EL (cell line): Measurements from ENCODE around the gene CTNNBL1.
A peak's percentile ranks its signal among the peaks of the same experiment; 100 is the strongest.
"Not testable (repeated sequence)": the region's sequence is repeated elsewhere in the genome, so short reads cannot be mapped to it uniquely, and the experiment has no call there.

Experiments used
- DNase-seq: peaks from one replicate; pipeline ENCODE4 v3.0.0-alpha.2; 2016

CTNNBL1 gene

DNA sequence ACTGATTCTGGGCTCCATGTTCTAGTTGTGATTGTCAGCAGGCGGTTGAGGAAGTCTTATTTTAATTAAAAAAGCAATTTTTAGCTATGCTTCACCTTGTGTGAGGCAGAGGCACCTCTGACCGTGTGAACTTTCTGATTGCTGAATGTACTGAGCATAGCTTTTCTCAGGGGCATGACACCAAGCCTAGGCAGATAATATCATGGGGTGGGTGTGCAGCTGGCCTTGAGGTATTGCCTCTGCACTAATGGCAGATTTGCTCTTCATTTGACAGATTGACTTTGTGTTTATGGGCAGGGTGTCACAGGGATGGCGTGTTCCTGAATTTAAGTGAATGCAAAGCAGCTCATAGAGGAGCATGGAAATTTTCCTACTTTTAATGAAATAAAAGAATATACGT lies 19.6 kb downstream of the CTNNBL1 start:
- DNase-seq = no peak

- DNase-seq = peak; percentile 78
Measured at GRCh38 chr20:37714978-37715672, 21.3 kb downstream of the CTNNBL1 start.

DNA sequence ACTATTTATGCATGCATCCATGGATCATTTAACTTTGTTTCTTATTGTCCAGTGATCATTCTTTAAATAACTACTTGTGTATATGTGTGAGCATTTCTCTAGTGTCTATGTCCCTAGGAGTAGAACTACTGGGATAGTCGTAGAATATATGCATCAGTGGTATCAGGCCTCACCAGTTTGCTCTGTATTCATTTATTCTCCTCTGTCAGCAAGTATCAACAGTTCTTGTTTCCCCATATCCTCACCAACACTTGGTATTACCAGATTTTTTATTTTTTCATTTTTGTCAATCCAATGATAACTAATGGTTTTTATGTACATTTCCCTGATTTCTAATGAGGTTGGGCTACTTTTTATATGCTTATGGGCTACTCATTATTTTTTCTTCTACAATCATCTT lies 27.9 kb downstream of the CTNNBL1 start:
- no peak for DNase-seq

DNA sequence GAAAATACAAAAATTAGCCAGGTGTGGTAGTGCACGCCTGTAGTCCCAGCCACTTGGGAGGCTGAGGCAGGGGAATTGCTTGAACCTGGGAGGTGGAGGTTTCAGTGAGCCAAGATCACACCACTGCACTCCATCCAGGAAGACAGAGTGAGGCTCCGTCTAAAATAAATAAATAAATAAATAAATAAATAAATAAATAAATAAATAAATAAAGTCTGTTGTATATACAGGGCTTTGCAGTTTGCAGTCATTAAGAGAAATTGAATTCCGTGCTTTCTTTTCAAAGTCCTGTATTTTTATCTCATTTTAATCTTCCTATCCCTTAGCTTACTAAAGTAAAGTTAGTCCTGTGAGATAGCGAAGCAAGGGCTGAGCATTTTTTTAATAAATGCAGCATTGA lies 28.5 kb downstream of the CTNNBL1 start:
- not testable (repeated sequence) for DNase-seq

DNA sequence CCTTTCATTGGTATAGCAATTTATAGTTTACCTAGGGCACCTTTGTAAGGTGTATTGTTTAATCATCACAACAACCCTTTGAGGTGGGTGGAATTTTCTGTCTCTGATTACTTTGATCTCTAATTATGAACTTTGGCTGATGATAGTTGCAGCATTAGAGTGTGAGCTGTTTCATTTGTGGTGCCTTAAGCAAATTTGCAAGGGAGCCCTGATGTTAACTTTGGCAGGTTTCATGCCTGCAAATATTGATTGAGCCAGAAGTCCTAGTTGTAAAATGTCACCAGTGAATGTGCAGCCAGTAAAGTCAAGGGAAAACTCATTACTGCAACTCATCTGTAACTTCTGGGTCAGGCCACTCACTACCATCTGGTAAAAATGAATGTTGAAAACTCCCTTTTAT lies 29.8 kb downstream of the CTNNBL1 start:
- DNase-seq = no peak

DNA sequence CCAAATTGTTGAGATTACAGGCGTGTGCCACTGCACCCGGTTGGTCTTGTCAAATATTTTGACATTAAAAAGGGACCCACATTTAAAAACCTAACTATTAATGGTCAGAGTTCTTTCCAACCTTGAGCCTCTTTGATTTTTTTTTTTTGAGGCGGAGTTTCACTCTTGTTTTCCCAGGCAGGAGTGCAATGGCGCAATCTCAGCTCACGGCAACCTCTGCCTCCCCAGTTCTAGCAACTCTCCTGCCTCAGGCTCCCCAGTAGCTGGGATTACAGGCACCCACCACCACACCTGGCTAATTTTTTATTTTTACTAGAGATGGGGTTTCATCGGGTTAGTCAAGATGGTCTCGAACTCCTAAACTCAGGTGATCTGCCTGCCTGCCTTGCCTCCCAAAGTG lies 31.3 kb downstream of the CTNNBL1 start:
- DNase-seq = no peak

DNA sequence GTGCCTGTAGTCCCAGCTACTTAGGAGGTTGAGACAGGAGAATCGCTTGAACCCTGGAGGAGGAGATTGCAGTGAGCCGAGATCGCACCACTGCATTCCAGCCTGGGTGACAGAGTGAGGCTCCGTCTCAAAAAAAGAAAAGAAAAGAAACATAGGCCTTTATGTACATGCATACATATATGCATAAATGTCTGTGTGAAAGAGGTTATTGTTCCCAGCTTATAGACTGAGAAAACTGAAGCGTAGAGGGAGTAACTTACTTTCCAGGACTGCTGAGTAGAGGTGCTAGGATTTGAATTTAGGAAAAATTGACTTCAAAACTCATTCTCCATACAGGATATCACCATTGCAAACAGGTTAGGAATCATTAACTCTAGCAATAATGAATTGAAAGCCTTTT lies 32.0 kb downstream of the CTNNBL1 start:
- DNase-seq = no peak

DNA sequence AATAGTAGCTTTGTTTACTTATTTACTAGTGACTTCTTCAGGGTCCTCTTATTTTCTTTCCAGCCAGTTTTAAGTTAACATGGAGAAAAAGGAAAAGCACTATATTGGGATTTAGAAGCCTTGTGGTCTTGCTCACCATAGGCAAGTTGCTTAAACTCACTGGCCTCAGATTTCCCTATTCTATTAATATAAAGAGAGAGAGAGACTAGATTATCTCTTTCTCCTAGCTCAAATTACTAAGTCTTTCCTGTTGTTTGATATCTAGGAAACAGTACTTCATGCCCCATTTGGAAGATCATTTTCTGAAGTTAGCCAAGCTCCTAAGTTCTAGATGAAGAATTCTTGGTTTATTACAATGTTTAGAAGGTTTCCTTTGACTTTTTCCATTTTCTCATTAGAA lies 32.5 kb downstream of the CTNNBL1 start:
- DNase-seq = no peak

DNA sequence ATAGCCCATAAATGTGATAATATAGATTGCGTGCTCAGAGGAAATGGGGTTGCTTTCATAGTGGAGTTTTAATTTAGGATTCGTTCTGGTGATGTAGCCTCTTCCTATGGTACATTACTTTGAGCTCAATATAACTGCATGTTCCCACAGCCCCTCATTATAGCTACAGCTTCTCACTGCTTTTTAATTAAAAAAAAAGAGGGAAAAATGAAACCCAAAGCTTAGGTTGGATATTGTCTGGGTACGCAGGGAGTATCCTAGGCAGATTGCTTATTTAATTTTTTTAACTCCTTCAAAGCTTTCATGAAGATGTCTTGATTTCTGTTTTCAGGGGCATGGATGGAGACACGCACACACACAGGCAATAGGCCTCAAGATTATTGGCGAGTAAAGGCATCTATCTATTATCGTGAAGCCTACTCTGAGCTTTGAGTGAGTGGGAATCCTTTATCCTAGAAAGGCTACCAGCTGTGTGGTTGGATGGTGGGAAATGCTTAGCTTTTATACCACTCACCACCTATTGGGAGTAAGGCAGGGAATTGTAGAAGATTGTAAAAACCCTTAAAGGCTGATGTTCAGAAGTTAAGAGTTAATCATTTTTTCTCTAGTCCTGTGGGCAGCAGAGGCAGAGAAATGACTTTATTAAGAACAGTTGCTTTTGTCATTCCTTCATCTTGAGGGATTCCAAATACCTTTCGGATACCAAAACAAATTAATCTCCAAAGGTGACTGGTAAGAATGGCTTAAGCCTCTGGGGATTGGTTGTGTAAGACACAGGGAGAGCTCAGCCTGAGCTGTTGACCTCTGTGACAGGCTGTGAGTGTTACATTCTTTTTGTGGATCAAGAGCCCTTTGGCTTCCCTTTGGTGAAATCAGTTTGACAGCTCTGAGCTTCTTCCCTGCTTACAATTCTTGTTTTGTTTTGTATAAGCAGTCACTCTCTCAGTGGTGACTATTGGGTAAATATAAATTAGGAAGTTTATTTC lies 33.4 kb downstream of the CTNNBL1 start:
- peak; percentile 8 for DNase-seq

GRCh38 chr20:37727957-37728634 lies 34.3 kb downstream of the CTNNBL1 start:
- no peak for DNase-seq

DNA sequence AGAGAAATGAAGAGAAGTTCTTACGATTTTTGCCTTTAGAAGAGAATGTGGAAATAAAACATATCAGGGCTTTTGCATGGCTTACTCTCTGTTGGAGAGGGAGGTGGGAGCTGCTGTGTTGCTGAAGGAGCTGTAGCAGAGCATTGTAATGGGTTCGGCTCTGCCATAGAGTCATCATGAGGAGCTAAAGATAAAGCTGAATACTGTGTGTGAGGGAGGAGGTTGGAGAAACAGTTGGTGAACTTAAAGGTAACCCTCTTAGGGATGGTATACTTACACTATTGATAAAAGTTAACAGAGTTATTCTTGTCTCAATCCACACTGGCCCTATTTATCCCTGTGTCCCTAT lies 34.8 kb downstream of the CTNNBL1 start:
- no peak for DNase-seq

DNA sequence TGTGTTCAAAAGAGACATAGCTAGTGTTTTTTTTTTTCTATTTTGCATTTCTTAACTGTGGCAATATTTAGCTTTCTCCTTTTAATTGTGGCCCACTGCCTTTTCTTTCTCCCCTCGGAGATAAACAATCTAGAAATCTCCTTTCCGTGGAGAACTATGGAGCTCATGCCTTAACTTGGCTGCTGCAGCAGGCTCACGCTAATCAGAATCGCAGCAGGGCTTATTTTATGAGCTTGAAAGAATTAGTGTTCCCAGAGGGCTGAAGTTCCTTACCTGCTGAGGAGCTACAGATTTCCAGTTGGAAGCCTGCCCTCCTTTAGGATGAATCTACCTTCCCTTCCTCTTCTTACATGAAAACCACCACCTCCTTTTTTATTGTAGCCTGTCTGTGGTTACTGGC lies 35.6 kb downstream of the CTNNBL1 start:
- no peak for DNase-seq

DNA sequence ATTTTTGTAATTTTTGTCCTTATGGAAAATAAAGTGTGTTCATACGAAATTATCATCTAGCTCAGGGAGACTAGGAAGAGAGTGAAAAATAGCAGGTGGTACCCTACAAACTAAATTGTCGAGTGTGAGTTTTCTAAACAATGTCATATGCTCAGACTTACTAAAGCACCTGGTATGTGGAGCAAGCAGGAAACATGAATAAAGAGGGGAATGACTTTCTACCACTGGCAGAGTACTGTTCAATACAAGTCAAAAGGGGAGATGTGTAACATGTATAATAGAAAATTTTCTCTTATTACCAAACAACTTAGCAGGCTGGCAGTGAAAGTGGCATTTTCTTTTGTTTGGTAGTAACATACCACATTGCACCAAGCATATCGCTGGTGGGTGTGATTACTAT lies 36.1 kb downstream of the CTNNBL1 start:
- peak; percentile 10 for DNase-seq

DNA sequence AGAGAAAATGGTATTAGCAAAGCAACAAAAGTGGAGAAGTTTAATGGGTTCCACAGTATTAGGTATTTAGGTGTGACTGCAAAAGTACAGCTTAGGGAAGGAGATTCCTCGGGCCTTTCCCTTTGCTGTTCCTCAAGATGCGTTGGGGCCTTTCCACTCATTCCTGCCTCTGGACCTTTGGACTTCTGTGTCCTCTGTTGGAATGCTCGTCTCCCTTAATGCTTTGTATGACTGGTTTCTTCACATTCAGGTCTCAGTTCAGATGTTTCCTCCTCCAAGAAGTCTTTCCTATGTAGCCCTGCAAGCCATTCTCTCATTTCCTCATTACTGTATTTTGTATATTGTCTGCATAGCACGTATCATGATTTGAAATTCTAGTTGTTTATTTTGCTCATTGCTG lies 39.6 kb downstream of the CTNNBL1 start:
- no peak for DNase-seq

DNA sequence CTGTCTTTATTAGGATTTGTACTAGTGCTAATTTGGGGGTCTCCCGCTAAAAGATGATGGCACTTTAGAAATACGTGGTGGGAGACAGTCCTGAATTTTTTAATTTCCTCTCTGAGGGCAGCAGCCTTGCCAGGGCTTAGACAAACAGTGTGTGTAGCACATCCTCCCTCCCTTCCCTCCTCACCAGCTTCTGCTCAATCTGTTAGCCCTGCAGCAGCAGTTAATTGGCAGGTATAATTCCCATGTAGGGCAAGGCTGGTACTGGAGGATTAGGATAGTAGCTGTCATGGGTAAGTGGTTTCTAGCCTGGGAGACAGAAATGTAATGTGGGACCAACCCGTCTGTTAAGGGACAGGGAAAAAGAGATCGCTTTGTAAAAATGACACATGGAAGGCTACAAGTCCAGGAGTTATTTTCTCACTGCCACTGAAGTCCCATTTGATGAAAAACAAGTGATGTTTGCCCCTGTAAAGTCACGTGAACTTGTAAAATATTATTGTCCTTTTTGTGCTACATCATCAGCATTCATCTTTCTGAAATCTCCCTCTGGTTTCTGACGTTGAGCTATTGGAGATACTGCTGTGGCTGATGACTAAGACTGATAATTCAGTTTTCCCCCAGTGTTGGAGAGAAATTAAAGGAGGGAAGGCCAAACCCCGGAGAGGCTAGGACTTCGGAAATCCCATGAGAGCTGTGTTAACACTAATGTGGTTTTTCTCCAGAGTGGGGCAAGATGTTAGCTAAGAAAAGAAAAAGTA lies 40.6 kb downstream of the CTNNBL1 start:
- no peak for DNase-seq

- DNase-seq = no peak
Measured at GRCh38 chr20:37735541-37735940, 41.7 kb downstream of the CTNNBL1 start.

DNA sequence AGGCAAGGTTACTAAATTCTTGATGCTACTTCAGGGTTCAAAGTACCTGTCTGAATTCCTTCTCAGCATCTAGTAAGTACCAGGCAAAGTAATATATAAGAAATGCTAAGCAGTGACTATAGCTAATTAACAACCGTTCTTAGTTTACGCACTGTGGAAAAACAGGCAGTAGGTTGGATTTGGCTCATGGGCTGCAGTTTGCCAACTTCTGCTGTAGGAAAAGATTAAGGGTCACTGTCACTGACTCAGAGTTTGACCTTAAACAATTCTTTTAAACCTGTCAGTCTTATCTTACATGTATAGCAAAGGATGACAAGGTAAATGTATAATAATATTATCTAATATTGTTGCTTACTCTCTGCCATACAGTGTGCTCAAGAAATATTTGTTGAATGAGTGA lies 42.3 kb downstream of the CTNNBL1 start:
- DNase-seq = no peak

GRCh38 chr20:37737826-37738420 lies 44.1 kb downstream of the CTNNBL1 start:
- DNase-seq = no peak

GRCh38 chr20:37741055-37741454 lies 47.2 kb downstream of the CTNNBL1 start:
- peak; percentile 33 for DNase-seq

- no peak for DNase-seq
Measured at GRCh38 chr20:37741570-37741969, 47.7 kb downstream of the CTNNBL1 start.

DNA sequence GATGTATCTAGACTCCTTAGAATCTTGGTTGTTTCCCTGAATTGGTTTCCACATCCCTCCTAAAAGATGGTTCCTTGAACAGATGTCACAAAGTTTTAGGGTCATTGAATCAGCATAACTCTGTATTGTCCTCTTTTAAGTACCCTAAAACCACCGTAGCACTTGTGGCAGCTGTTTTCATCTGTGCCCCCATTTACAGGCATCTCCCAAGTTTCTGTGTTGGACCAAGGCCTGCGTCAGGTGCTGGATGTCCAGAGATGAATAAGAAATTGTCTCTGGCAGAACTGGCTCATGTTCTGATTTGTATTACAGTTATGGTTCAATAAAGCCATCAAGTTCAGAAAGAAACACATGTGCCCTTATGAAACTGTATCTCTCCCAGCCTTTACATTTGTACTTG lies 48.3 kb downstream of the CTNNBL1 start:
- no peak for DNase-seq

DNA sequence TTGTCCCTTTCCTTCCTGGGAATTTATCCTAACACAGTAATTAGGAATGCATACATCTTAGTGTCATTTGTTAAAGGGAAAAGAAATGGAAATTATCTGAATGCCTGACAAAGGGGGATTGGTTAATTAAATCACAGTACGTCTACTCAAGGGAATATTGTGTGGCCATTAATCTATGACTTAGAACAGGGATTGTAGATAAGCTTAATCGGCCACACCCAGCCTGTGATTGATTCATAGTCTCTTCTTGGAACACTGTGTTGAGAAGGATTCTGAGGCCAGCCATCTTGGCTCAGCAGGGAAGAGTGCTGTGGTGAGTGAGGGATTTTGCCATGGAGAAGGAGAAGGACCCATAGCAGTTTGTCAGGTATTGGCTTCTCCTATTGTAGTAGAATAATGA lies 50.5 kb downstream of the CTNNBL1 start:
- no peak for DNase-seq

DNA sequence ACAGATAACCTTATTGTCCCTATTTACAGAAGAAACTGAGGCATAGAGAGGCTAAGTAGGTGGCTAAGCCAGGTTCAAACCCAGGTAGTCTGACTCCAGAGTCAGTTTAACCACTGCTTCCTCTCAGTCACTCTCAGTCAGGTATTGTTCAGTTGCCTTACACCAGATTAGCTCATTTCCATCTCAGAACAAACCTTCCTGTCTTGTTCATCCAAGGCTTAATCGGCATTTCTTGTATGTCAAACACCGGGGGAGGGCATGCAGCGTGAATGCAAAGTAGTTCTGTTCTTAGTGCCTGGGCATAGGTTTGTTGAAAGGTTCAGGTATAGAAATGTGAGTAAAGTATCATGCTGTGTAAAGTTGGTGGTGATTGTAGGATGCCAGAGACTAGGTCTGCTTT lies 51.7 kb downstream of the CTNNBL1 start:
- DNase-seq = no peak
